ENCODE results near the gene NPW. TPM values are rescaled to one million over a fixed set of nuclear protein-coding genes. Genes with fewer than 3 reads are reported as not detected.

The NPW gene
- total and polyA plus RNA-seq, 2 of the 8 experiments (the other 6 are each of a cell fraction or from before 2014, with no cell fraction given): 4.0 to 10.3 TPM

GRCh38 chr16:1972490-1972877 is 47.1 kb upstream of the NPW start:
- H2BK20ac ChIP-seq (ENCODE audit: low read length): no peak overlapping the region
- no peak overlapping the region for H3K14ac ChIP-seq (ENCODE audit: insufficient read length)
- no peak overlapping the region for H3K56ac ChIP-seq (replicated peaks; ENCODE audit: insufficient read length, low read depth, low read length)
- no peak overlapping the region for H2AK5ac ChIP-seq (ENCODE audit: low read depth, low read length)
- no peak overlapping the region for H3K27ac ChIP-seq (ENCODE audit: low read depth, low read length)
- no peak overlapping the region for H3K18ac ChIP-seq (ENCODE audit: extremely low read depth, low read length)
- no peak overlapping the region for H2BK12ac ChIP-seq (ENCODE audit: low read depth, low read length)
- no peak overlapping the region for H3K23ac ChIP-seq (ENCODE audit: insufficient read length)
- no peaks in the 10 kb centered on the region for H3K27me3 ChIP-seq (replicated peaks in 1 of 4; ENCODE audit: control insufficient read depth in 3 of 4, extremely low read depth in 1 of 4, insufficient read depth in 3 of 4, low read length in 3 of 4)
- H3K4me2 ChIP-seq (ENCODE audit: insufficient read depth in 1 of 2, low read depth in 2 of 2, low read length in 2 of 2): peak overlapping the region; percentile 95
- H3K9ac ChIP-seq (replicated peaks in 1 of 4; ENCODE audit: extremely low read depth in 1 of 4, low read depth in 3 of 4, low read length in 3 of 4): peak overlapping the region; percentile 78 to 90 (median 80)
- FAIRE-seq: no peak
- POLR2A ChIA-PET (ENCODE audit: partially characterized antibody): interaction anchor here (0.9 to 28.2 kb wide), 5 partner anchors 9 to 983 kb away, joined by 3 to 736 read pairs (median 105); partner anchors contain the start of genes GFER, NDUFB10, NOXO1 and RNF151
- no peak for TF ChIP-seq CBX5 (IDR thresholded peaks at IDR 0.05; ENCODE audit: low read depth, low read length)
- no peak for TF ChIP-seq BRCA1 (IDR thresholded peaks at IDR 0.05; ENCODE audit: low read depth, low read length)
- no peak for TF ChIP-seq SUZ12 (IDR thresholded peaks at IDR 0.05; ENCODE audit: low read length)
- TF ChIP-seq SIN3A (conservative IDR thresholded peaks at IDR 0.05 in 1 of 2, IDR thresholded peaks at IDR 0.05 in 1 of 2; ENCODE audit: low read depth in 1 of 2, low read length in 2 of 2): no peak
- TF ChIP-seq ZNF274 (IDR thresholded peaks at IDR 0.05; ENCODE audit: borderline replicate concordance, extremely low read depth, low read length): no peak
- TF ChIP-seq CREB1 (IDR thresholded peaks at IDR 0.05): no peak
- TF ChIP-seq SIRT6 (IDR thresholded peaks at IDR 0.05; ENCODE audit: low read length): no peak
- TF ChIP-seq ATF3 (IDR thresholded peaks at IDR 0.05; ENCODE audit: insufficient read depth, low read depth, low read length): no peak
- TF ChIP-seq RAD21 (IDR thresholded peaks at IDR 0.05 in 1 of 2, conservative IDR thresholded peaks at IDR 0.05 in 1 of 2; ENCODE audit: low read depth in 2 of 2, low read length in 2 of 2): no peak
- TF ChIP-seq RNF2 (IDR thresholded peaks at IDR 0.05; ENCODE audit: borderline replicate concordance, low read depth, low read length, missing control alignments, poor library complexity, severe bottlenecking): no peak
- no peak overlapping the region for H3K4ac ChIP-seq (replicated peaks; ENCODE audit: insufficient read length, low read depth, low read length)
- peaks cover 11 to 25% (median 21%) of the 10 kb centered on the region in 4 experiments; a peak in 7 of 8 replicates for H3K36me3 ChIP-seq (ENCODE audit: control insufficient read depth in 2 of 4, insufficient read depth in 4 of 4, low read length in 3 of 4)
- H4K5ac ChIP-seq (ENCODE audit: insufficient read length, low read depth, low read length): no peak overlapping the region
- peaks cover 12% of the 10 kb centered on the region; the same call in 1 of the 2 replicates for H3K79me1 ChIP-seq (ENCODE audit: low read depth, low read length)
- H3K79me2 ChIP-seq (ENCODE audit: control insufficient read depth in 1 of 2, insufficient read depth in 2 of 2, low read length in 2 of 2): peaks cover 3 to 16% of the 10 kb centered on the region in 2 experiments; a peak in 2 of 4 replicates
- H3K4me3 ChIP-seq (ENCODE audit: extremely low read depth in 1 of 4, insufficient read depth in 2 of 4, low read depth in 3 of 4, low read length in 4 of 4): peak overlapping the region; percentile 83 to 93 (median 89)
- H4K20me1 ChIP-seq (replicated peaks in 1 of 2; ENCODE audit: control insufficient read depth in 1 of 2, insufficient read depth in 2 of 2, low read length in 2 of 2): peaks cover 2 to 21% of the 10 kb centered on the region in 2 experiments
- H2BK5ac ChIP-seq (ENCODE audit: low read depth, low read length): no peak overlapping the region
- H3K9me3 ChIP-seq (ENCODE audit: insufficient read depth in 2 of 2, low read depth in 1 of 2, low read length in 1 of 2): no peaks in the 10 kb centered on the region
- H4K8ac ChIP-seq (ENCODE audit: extremely low read depth, insufficient read depth, low read length): peak overlapping the region; percentile 95; the same call in 1 of the 2 replicates
- H4K91ac ChIP-seq (replicated peaks; ENCODE audit: insufficient read length, low read length): peak overlapping the region; percentile 65
- H3K23me2 ChIP-seq (ENCODE audit: low read depth, low read length): peaks cover 8% of the 10 kb centered on the region
- WGBS, 2 experiments (ENCODE audit: extremely low coverage in 1 of 2, insufficient coverage in 1 of 2, insufficient read length in 1 of 2, insufficient replicate concordance in 2 of 2, low coverage in 1 of 2, low lambda C conversion rate in 2 of 2, missing lambda C conversion rate in 1 of 2): 11% methylated on average over 21 of the region's 22 CpGs; no CpG with 5 or more reads in 1 of the 2 experiments
- H2BK120ac ChIP-seq (replicated peaks; ENCODE audit: low read depth, low read length): no peak overlapping the region
- H3K4me1 ChIP-seq (replicated peaks in 1 of 4; ENCODE audit: control insufficient read depth in 3 of 4, insufficient read depth in 4 of 4, low read length in 3 of 4): peaks cover 0 to 6% (median 5%) of the 10 kb centered on the region in 4 experiments; a peak in 5 of 7 replicates
- DNase-seq (ENCODE audit: low read depth in 1 of 2, low spot score in 2 of 2): no peak
- no peak overlapping the region for H2AFZ ChIP-seq (ENCODE audit: low read length)
- CTCF ChIA-PET (ENCODE audit: partially characterized antibody): interaction anchor here (1.2 to 2.1 kb wide), 2 partner anchors 12 to 31 kb away, joined by 5 to 7 read pairs; partner anchors contain the start of gene NDUFB10
- H2BK15ac ChIP-seq (ENCODE audit: low read length): no peak overlapping the region
